GM18873 (cell line): ENCODE results near the gene ACACB.

Experiments used
- ATAC-seq: cut with Tn5 transposase; IDR thresholded peaks from one replicate; pipeline ENCODE4 v1.9.1; 2021; ENCODE audit warnings: mild to moderate bottlenecking, moderate library complexity, moderate number of reproducible peaks; ENCODE audit not compliant: unreplicated experiment, low FRiP score

The ACACB gene

DNA sequence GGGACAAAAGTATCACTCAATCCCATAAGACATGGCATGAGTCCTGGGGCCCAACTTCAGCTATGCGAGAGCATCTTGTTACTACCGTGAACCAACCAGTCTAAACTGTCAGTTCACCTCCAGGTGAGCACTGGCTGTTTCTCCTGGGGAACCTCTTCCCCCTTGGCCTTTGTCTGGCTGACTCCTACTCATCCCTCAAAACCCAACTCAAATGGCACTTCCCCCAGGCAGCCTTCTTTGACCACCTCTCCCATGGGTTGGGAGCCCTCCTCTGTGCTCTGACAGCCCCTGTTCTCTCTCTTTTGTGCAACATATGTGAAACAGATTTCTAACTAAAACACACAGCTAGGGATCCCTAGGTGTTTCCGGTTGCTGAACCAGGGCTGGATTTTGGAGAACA is 155.0 kb downstream of the ACACB start:
- ATAC-seq, result no peak

DNA sequence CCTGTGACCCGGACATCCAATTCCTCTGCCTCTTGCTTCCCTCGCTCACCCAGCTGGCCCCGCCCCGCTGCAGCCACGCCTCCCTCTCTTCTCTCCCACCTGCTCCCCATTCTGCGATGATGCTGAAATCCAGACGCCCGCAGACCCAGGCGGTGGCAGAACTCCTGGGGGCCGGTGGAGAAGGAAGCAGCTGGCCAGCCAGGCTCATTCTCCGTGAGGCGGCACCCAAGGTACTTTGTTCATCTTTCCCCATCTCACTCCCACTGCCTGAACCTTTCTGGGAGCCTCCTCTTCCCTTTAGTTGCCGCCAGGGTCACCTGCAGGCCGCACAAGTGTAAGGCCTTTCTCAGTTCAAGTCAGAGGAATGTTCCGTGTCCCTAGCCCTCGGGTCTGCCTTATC is 157.0 kb downstream of the ACACB start:
- no peak for ATAC-seq

- ATAC-seq, result no peak
Measured at GRCh38 chr12:109274381-109274780, 158.0 kb downstream of the ACACB start.

GRCh38 chr12:109275173-109275572 is 158.8 kb downstream of the ACACB start:
- no peak for ATAC-seq

GRCh38 chr12:109276160-109276559 is 159.8 kb downstream of the ACACB start:
- no peak for ATAC-seq

DNA sequence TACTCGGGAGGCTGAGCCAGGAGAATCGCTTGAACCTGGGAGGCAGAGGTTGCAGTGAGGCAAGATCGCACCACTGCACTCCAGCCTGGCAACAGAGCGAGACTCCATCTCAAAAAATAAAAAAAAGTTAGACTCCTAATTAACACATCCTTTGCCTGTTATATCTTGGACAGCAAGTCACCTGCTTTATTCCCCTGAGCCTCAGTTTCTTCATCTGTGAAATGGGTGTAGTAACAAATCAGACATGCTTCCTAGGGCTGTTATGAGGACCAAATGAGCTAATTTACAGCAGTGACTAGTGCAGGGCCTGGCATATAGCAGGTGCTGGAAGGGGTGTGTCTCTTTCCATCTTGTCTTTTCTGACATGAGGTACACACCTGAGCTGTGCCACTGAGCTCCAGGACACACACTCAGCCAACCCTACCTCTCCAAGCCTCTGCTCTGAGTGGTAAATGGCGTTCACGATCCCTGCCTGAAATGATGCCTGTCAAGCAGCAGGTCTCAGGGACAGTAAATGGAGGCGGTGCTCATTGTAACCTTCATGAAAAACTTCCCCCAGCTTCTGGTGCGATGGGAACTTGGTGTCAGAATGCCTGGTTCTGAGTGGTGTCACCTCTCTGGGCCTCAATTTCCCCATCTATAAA is 161.0 kb downstream of the ACACB start:
- ATAC-seq, result no peak

DNA sequence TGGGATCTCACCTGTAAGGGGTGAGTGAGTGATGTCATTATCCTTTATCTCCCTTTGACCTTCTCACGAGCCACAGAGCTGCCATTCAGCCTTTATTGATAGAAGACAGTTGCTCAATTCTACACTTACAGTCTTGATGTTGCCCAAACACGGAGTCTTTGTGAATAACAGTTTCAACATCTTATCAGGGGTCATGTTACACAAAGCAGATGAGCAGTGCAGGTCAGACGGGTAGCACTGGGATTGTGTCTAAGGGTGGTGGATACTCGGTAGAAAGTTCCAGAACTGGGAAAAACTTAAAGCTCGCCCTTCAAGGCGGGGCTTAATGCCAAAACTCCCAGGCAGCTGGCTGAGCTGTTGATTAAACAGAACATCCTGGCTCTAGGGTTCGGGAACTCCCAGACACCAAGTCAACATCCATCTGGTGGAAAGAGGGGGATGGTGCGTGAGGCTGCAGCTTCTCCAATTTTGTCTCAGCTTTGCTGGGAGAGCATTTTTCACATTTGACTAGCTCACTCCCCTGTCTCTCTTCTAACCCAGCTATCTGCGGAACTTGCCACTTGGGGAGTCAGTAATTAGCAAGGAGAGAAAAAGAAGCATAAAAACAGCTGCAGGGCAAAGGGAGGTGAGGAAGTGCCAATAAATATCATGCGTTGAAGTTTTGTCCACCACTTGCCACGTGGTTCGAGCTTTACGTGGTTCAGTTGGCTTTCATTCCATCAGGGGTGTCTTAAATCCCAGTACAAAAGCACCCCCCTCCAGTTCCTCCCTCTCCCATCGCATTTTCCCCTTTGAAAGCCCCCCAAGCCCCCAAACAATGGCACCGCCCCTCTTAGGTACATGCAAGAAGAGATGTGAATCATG is 161.7 kb downstream of the ACACB start:
- no peak for ATAC-seq

DNA sequence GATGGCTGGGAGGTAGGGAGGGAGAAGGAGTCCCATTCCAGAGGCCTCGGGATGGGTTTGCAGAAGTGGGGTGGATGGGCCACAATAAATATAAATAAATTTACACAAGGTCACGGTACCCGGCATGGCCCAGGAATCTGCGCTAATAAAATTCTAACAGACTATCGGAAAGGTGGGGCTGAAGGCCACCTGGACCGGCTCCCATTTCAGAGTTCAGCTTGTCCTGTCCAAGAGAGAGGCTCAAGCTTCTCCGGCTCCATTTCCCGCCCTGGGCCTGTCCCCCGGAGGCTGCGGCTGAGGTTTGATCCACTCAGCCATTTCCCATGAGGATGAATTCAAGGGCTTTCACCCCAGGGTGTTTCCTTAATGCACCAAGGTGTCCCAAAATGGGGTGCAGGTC is 162.5 kb downstream of the ACACB start:
- ATAC-seq, result no peak

DNA sequence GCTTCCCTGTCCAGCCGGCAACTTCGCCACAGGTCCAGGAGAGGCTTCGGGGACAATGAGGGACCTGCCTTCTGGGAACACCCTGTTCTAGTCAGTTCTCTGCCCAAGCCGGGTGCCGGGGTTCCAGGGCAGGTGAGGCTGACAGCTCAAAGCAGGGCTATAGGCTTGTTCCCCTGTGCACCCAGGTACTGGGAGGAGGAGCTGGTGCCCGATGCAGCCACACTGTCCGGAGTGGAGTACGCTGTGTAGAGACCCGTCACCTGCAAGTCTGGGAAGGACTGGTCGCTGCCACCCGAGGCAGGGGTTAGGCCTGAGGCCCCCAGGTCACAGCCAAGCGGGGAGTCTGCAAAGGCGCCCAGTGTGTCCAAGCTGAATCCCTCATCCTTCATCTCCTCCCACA is 163.1 kb downstream of the ACACB start:
- no peak for ATAC-seq

DNA sequence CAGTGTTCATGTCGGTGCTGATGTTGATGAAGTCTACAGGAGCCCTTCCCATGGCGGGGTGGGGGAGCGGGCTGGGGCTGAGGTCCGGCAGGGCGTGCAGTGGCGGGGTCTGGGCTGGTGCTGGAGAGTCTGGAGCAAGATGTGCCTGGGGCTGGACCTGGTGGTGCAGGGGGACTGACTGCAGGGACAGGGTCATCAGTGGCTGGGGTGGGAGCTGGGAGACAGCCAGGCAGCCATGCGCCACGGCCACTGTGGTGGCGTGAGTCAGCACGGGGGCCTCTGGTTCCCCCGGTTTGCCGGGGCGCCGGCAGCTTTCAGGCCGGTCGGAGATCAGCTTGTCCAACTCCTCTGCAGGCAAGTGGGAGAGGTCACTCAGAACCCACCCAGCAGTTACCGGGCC is 165.1 kb downstream of the ACACB start:
- ATAC-seq, result no peak

DNA sequence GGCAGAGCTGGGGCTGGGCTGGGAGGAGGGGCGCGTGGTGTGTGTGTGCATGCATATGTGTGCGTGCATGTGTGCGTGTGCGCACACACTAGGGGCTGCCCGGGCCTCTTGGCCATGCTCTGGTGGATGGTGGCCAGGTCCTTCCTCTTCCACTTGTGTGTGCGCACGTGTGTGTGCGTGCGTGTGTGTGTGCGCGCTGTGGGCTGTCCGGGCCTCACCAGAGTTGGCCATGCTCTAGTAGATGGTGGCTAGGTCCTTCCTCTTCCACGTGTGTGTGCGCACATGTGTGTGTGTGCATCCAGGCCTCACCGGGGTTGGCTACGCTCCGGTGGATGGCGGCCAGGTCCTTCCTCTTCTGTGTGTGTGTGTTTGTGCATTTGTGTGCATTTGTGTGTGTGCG is 168.0 kb downstream of the ACACB start:
- no peak for ATAC-seq

DNA sequence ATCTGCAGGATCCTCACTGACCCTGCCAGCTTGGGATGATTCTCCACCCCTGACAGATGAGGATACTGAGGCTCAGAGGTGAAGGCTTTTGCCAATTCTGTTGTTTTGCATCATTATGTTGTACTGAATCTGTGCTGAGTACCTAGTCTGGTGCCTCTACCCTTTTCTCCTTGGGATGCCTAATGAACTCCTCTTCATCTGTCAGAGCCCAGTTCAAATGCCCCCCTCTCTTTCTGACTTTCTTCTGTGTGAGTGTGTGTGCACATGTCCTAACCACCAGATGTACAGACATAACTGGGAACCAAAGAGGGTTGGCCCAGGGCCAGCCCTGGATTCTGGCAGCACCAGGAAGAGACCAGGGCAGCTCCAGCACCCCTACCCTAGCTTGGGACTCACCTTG is 169.9 kb downstream of the ACACB start:
- ATAC-seq, result no peak

DNA sequence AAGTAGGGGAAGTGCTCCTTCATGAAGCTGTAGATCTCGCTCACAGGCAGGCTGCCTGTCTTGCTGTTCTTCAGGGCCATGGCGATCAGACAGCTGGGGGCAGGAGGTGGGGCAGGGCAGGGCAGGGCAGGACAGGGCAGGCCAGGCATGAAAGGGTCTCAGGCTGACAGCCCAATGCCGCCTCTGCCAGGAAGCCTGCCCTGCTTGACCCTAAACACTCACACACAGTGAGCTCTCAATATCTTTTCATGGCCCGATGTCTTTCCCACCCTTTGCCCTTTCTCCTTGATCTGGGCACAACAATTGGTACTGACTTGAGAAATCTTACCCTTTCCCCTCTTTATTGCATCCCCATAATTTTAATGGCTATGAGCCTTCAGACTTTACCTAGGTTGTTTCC is 170.3 kb downstream of the ACACB start:
- ATAC-seq, result no peak

DNA sequence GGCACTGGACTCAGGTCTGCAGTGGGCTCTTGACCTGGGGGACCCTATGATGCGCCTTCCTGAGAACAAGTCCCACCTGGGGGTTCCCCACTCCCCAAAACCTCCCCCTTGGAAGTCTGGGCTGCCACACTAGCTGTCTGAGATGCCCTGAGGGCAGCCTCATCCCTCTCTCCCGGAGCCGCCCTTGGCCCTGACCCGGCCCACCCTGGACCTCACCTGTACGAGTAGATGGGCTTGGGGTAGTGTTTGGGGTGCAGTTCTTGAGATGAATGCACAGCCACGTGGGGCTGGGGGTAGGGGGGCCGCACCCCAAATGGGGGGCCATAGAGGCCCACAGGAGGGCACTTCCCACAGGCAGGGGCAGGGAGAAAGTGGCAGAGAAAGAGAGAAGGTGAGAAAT is 170.8 kb downstream of the ACACB start:
- no peak for ATAC-seq

GRCh38 chr12:109287811-109288469 is 171.6 kb downstream of the ACACB start:
- ATAC-seq, result no peak

GRCh38 chr12:109288571-109288970 is 172.2 kb downstream of the ACACB start:
- no peak for ATAC-seq

- ATAC-seq, result no peak
Measured at GRCh38 chr12:109289004-109289403, 172.6 kb downstream of the ACACB start.

GRCh38 chr12:109289551-109289950 is 173.2 kb downstream of the ACACB start:
- ATAC-seq, result no peak

DNA sequence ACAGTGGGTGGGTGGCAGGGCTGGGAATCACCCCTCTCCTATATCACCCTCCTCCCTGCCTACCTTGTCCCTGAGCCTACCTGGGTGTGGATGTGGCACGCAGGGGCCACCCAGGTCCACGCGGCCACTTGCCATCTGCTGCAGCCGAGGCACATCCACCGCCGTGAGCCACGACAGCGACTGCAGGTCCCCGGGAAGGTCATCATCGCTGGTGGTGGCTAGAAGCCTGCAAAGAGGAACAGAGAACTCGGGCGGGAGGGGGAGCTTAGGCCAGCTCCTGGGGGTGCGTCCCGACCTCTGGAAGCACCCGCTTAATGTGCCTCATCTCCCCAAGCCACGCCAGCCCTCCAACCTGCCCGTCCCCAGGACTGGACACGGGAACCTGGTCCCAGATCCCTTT is 173.7 kb downstream of the ACACB start:
- no peak for ATAC-seq

- ATAC-seq, result no peak
Measured at GRCh38 chr12:109291117-109291516, 174.7 kb downstream of the ACACB start.

DNA sequence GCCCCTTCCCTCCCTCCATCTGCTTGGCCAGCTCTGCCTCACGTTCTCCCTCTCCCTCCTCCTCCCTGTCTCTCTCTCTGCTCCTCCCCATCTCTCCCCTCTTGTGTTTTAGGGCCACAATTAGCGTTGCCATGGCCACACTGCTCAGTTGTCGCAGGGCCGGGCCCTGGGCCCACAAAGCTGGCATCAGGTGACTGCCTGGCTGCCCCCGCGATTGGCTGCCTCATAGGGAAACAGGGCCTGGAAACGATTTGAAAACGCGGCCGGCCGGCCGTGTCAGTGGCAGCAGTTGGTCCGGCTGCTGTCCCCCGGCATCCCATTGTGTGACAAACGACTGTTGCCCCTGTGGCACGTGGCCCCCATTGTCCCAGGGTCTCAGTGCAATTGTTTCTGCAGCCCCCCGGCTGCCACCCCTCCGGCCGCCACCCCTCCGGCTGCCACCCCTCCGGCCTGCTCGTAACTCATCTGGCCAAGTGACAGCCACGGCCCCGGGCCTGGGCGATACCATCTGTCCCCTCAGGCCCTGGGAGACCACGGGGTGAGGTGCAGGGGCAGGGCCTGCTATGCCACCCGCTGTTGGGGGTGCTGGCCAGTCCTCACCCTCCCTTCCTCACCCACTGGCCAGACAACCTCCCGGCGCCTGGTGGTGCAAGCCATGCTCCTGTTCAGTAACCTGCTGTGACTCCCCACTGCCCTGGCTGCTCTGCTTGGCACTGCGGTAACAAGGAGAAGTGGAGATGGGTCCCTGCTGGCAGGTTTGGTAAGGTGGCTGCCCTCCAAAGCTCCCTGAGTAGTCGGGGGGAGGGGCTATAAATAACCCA is 175.3 kb downstream of the ACACB start:
- ATAC-seq, result no peak
